Measurements from ENCODE around the gene ABHD6.
A peak's percentile ranks its signal among the peaks of the same experiment; 100 is the strongest.

The ABHD6 gene

GRCh38 chr3:58291671-58292338, 54.2 kb downstream of the ABHD6 start:
- no peak overlapping the region for H3K4me3 ChIP-seq (ENCODE audit: low read length)
- TF ChIP-seq, protein P1, sequence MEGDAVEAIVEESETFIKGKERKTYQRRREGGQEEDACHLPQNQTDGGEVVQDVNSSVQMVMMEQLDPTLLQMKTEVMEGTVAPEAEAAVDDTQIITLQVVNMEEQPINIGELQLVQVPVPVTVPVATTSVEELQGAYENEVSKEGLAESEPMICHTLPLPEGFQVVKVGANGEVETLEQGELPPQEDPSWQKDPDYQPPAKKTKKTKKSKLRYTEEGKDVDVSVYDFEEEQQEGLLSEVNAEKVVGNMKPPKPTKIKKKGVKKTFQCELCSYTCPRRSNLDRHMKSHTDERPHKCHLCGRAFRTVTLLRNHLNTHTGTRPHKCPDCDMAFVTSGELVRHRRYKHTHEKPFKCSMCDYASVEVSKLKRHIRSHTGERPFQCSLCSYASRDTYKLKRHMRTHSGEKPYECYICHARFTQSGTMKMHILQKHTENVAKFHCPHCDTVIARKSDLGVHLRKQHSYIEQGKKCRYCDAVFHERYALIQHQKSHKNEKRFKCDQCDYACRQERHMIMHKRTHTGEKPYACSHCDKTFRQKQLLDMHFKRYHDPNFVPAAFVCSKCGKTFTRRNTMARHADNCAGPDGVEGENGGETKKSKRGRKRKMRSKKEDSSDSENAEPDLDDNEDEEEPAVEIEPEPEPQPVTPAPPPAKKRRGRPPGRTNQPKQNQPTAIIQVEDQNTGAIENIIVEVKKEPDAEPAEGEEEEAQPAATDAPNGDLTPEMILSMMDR (IDR thresholded peaks at IDR 0.05; ENCODE audit: insufficient read depth, low read depth, low read length, missing control alignments) = no peak

GRCh38 chr3:58292866-58293265, 55.3 kb downstream of the ABHD6 start:
- H3K4me3 ChIP-seq (ENCODE audit: low read length) = no peak overlapping the region
- TF ChIP-seq, protein P1 (IDR thresholded peaks at IDR 0.05; ENCODE audit: insufficient read depth, low read depth, low read length, missing control alignments) = no peak
- DNase-seq (ENCODE audit: low read depth) = no peak

More at GRCh38 chr3:58291671-58292338, 54.2 kb downstream of the ABHD6 start:
- DNase-seq (ENCODE audit: low read depth) = no peak

DNA sequence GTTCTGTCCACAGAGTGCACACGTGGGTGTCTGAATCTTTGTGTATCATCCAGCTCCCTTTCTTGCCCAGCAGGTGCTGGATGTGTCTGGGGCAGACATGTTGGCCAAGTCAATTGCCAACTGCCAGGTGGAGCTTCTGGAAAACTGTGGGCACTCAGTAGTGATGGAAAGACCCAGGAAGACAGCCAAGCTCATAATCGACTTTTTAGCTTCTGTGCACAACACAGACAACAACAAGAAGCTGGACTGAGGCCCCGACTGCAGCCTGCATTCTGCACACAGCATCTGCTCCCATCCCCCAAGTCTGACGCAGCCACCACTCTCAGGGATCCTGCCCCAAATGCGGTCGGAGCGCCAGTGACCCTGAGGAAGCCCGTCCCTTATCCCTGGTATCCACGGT, 55.9 kb downstream of the ABHD6 start:
- TF ChIP-seq, protein P1 (IDR thresholded peaks at IDR 0.05; ENCODE audit: insufficient read depth, low read depth, low read length, missing control alignments) = no peak
- DNase-seq (ENCODE audit: low read depth) = no peak

GRCh38 chr3:58296269-58296668, 58.7 kb downstream of the ABHD6 start:
- TF ChIP-seq, protein P1 (IDR thresholded peaks at IDR 0.05; ENCODE audit: insufficient read depth, low read depth, low read length, missing control alignments) = no peak

More for the DNA sequence above, 55.9 kb downstream of the ABHD6 start:
- no peak overlapping the region for H3K4me3 ChIP-seq (ENCODE audit: low read length)

DNA sequence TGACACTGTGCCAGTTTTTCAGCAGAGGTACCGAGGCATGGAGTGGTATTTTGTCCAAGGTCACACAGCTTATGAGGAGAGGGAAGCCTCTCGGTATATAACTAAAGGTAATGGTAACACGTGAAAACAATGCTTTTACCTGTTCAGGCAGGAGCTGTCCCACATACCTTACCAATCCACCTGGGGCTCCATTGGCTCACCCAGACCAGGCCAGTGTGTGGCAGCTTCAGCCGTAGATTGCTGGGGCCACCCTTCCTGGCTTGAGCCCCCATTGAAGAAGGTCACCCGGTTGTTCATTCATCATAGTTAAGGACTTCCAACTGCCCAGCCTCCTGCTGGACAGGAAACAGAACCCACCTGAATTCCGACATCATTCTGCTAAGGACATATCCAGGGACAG, 59.3 kb downstream of the ABHD6 start:
- no peak overlapping the region for H3K4me3 ChIP-seq (ENCODE audit: low read length)
- TF ChIP-seq, protein P1 (IDR thresholded peaks at IDR 0.05; ENCODE audit: insufficient read depth, low read depth, low read length, missing control alignments) = no peak
- peak; percentile 33 for DNase-seq (ENCODE audit: low read depth)

More at GRCh38 chr3:58296269-58296668, 58.7 kb downstream of the ABHD6 start:
- no peak overlapping the region for H3K4me3 ChIP-seq (ENCODE audit: low read length)
- DNase-seq (ENCODE audit: low read depth) = peak; percentile 9

- no peak overlapping the region for H3K4me3 ChIP-seq (ENCODE audit: low read length)
- DNase-seq (ENCODE audit: low read depth) = no peak
- TF ChIP-seq, protein P1 (IDR thresholded peaks at IDR 0.05; ENCODE audit: insufficient read depth, low read depth, low read length, missing control alignments) = no peak
Measured at GRCh38 chr3:58298190-58298589, 60.6 kb downstream of the ABHD6 start.

- TF ChIP-seq, protein P1 (IDR thresholded peaks at IDR 0.05; ENCODE audit: insufficient read depth, low read depth, low read length, missing control alignments) = no peak
- no peak overlapping the region for H3K4me3 ChIP-seq (ENCODE audit: low read length)
- no peak for DNase-seq (ENCODE audit: low read depth)
Measured at GRCh38 chr3:58299075-58299474, 61.5 kb downstream of the ABHD6 start.

Data from epithelial cell of esophagus (primary cell).